Breast epithelium (tissue), 4 donors: ENCODE measurements around the gene LRCOL1. TPM values are rescaled to one million over a fixed set of nuclear protein-coding genes. Genes with fewer than 3 reads are reported as not detected.

ENCODE experiments used
- DNase-seq, 2 donors: peaks; one replicate each; pipeline ENCODE4 v3.0.0-alpha.2; 2019; ENCODE audit warnings: low spot score in 2 of 2
- H3K27ac ChIP-seq, 2 donors: fragments of 200-600 bp; sonication (generic) in 1 of 2; one replicate each; pipeline ENCODE4 v1.5.1; 2016 to 2019; ENCODE audit warnings: mild to moderate bottlenecking in 1 of 2
- H3K27me3 ChIP-seq, 2 donors: fragments of 200-600 bp; sonication (generic) in 1 of 2; one replicate each; pipeline versions ENCODE4 v1.5.1 to v1.6.0; 2017 to 2019; ENCODE audit warnings: control low read depth in 1 of 2, mild to moderate bottlenecking in 1 of 2
- H3K36me3 ChIP-seq: fragments of 200-600 bp; one replicate; pipeline ENCODE4 v1.5.1; 2019
- H3K4me1 ChIP-seq, 2 donors: fragments of 200-600 bp; sonication (generic); one replicate each; pipeline ENCODE4 v1.5.1; 2016 to 2019; ENCODE audit warnings: control low read depth in 1 of 2
- H3K4me3 ChIP-seq, 3 donors: fragments of 200-600 bp; sonication (generic); 1 replicate in 2 of 3; 2 replicates in 1 of 3; pipeline ENCODE4 v1.5.1; 2016 to 2019; ENCODE audit warnings: mild to moderate bottlenecking in 3 of 3, moderate library complexity in 2 of 3
- H3K9me3 ChIP-seq, 2 donors: fragments of 200-600 bp; sonication (generic) in 1 of 2; one replicate each; pipeline ENCODE4 v1.5.1; 2016 to 2019; ENCODE audit warnings: control low read depth in 1 of 2
- CTCF ChIP-seq, 3 donors: fragments of 450-650 bp; IDR thresholded peaks; one replicate each; pipeline ENCODE4 v1.5.1; 2016 to 2017; ENCODE audit warnings: antibody characterized with exemption in 3 of 3, mild to moderate bottlenecking in 3 of 3, moderate library complexity in 3 of 3
- POLR2A ChIP-seq: fragments of 450-650 bp; IDR thresholded peaks from one replicate; pipeline ENCODE4 v1.6.1; 2016; ENCODE audit warnings: antibody characterized with exemption, mild to moderate bottlenecking, moderate library complexity
- POLR2AphosphoS5 ChIP-seq, 3 donors: sonication (generic); formaldehyde crosslinking; IDR thresholded peaks; one replicate each; pipeline ENCODE4 v1.6.1; 2017; ENCODE audit warnings: antibody characterized with exemption in 3 of 3
- intact Hi-C: fragments of 100-400 bp; cut with DNase I; formaldehyde crosslinking; loops from one replicate; pipeline ENCODE4 v1.15.1; 2023; ENCODE audit warnings: low total_unique reads
- total RNA-seq, 3 donors: library from RNA; depleted of rRNA; stranded (reverse); fragments of >200 nt; gene quantifications; one replicate each; pipeline ENCODE4 v1.1.0, GENCODE V29; 2016

LRCOL1 gene
- under 1 TPM in 1 of 3 donors, not detected in 2; 0.59 TPM for total RNA-seq

DNA sequence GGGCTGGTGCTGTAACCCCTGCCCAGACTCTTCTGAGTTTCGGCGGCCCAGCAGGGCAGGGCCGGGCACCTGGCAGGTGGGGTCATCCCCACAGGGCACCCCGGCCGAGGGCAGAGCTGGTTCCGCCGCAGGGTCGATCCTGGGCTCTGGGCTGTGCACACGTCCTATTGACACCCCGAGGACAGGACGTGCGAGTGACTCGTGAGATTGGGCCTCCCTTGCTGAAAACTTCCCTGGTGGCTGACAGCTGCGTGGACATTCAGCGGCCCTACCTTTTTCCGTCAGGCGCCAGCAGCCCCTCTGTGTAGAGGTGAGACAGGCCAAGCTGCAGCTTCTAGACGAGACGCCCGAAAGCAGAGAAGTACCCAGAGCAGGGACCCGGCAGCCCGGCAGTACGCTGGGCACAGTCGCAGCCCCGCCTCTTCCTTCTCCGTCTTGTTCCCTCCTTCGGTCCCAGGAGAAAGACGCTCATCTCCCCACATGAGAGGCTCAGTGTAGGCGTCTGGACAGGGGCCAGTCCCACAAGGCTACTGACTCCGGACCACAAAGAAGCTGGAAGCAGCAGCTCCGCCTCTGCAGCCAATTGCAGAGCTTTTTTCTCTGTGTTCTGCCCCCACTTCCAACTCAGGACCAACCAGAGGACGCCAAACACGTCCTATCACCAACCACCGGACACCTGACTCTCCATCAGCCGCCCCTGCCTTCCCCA is at the start of gene LRCOL1:
Gene LRCOL1 (minus strand): TSS at position 532 of the 709 bp plus-strand sequence. CDS start 4,331 bp downstream, outside the sequence.
- H3K27ac ChIP-seq, result no peak within 1 kb of the TSS
- H3K4me1 ChIP-seq, result no peaks in the 10 kb centered on the region
- intact Hi-C loops, result loop anchor here (10.0 kb wide), 1 partner anchor 195 kb away; no protein-coding TSS in a partner anchor
- peak in 1 of 2 donors; percentile 52 for DNase-seq
- H3K27me3 ChIP-seq, result peaks cover 0 to 37% of the 10 kb centered on the region in 2 donors
- TF ChIP-seq POLR2AphosphoS5 (IDR thresholded peaks at IDR 0.05) (no peak), POLR2A (no peak), CTCF (IDR thresholded peaks at IDR 0.05) (no peak)
- peak within 1 kb of the TSS; percentile 4 to 55 (median 37) for H3K4me3 ChIP-seq
- no peaks in the 10 kb centered on the region for H3K36me3 ChIP-seq
- H3K9me3 ChIP-seq, result peaks cover 3 to 9% of the 10 kb centered on the region in 2 donors

DNA sequence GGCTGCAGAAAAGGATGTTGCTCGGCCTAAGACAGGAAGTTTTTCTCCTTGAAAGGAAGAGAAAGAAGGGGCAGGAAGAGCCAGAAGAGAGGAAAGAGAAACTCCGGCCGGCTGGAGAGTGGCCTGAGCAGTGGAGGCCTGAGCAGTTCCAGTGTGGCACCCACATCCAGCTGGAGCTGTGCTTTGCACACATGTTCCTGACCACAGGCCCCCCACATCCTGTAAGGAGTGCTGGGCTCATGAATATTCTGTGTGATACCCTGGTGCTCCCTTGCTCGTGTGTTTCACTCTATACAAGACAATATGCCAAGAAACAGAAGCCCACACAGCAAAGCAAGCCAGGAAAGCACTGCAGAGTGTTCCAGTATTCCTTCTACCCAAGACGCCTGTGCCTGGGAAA is 49.7 kb upstream of the LRCOL1 start:
- intact Hi-C loops, result no loop called here
- DNase-seq, result no peak
- Histone ChIP-seq H3K4me3 (no peak overlapping the region), H3K9me3 (no peaks in the 10 kb centered on the region), H3K27me3 (no peaks in the 10 kb centered on the region), H3K4me1 (no peaks in the 10 kb centered on the region), H3K27ac (no peak overlapping the region), H3K36me3 (peaks cover 19% of the 10 kb centered on the region)
- TF ChIP-seq POLR2AphosphoS5 (IDR thresholded peaks at IDR 0.05), result no peak
- no peak for TF ChIP-seq POLR2A
- TF ChIP-seq CTCF (IDR thresholded peaks at IDR 0.05), result no peak

DNA sequence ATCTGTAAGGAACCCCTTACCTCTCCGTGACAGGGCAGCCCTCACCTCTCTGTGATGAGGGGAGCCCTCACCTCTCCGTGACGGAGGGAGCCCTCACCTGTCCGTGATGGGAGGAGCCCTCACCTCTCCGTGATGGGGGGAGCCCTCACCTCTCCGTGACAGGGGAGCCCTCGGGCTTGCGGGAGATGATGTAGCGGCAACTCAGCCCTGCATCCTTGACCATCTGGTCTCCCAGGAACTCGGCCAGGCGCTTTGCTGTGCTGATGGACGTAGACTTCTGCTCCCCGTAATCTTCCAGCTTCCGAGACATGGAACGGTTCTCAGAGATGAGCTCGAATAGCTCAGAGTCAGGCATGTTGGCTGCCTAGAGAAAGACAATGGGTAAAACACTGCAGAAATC is 48.8 kb upstream of the LRCOL1 start:
- DNase-seq, result no peak

GRCh38 chr12:132658149-132658894 is 47.9 kb upstream of the LRCOL1 start:
- Histone ChIP-seq H3K36me3 (peaks cover 19% of the 10 kb centered on the region), H3K4me1 (no peaks in the 10 kb centered on the region)
- intact Hi-C loops, result no loop called here

More for the DNA sequence above, 48.8 kb upstream of the LRCOL1 start:
- Histone ChIP-seq H3K4me1 (no peaks in the 10 kb centered on the region), H3K4me3 (no peak overlapping the region), H3K9me3 (no peaks in the 10 kb centered on the region), H3K36me3 (peaks cover 19% of the 10 kb centered on the region), H3K27me3 (no peaks in the 10 kb centered on the region), H3K27ac (no peak overlapping the region)
- intact Hi-C loops, result no loop called here
- TF ChIP-seq POLR2AphosphoS5 (IDR thresholded peaks at IDR 0.05) (no peak), CTCF (IDR thresholded peaks at IDR 0.05) (no peak), POLR2A (no peak)

More at GRCh38 chr12:132658149-132658894, 47.9 kb upstream of the LRCOL1 start:
- H3K27me3 ChIP-seq, result no peaks in the 10 kb centered on the region
- no peak overlapping the region for H3K27ac ChIP-seq
- no peaks in the 10 kb centered on the region for H3K9me3 ChIP-seq
- no peak overlapping the region for H3K4me3 ChIP-seq
- DNase-seq, result no peak
- TF ChIP-seq POLR2A, result no peak
- TF ChIP-seq CTCF (IDR thresholded peaks at IDR 0.05), result no peak
